ENCODE measurements around the gene PRRX2. TPM values are rescaled to one million over a fixed set of nuclear protein-coding genes. Genes with fewer than 3 reads are reported as not detected.

PRRX2 gene
- total and polyA plus RNA-seq, 2 of the 13 experiments (the other 11 are each of a cell fraction or from before 2014, with no cell fraction given): 0.05 TPM; not detected in 1

GRCh38 chr9:129623331-129623730 lies 42.1 kb upstream of the PRRX2 start:
- intact Hi-C loops (cut with micrococcal nuclease; ENCODE audit: unreplicated experiment) (loop anchor here (10.0 kb wide), 1 partner anchor 449 kb away; the partner anchor contains the start of gene IER5L), in situ Hi-C loops (cut with HindIII; ENCODE audit: extremely low pct_ligation_motif_present, low pct_unique_long_range_greater_than_20kb) (loop anchor here (5.0 kb wide), 1 partner anchor 481 kb away; no protein-coding TSS in a partner anchor)
- H4K20me1 ChIP-seq (ENCODE audit: insufficient read depth, low read length): peaks cover 22% of the 10 kb centered on the region
- H3K9me3 ChIP-seq (ENCODE audit: low read length): no peaks in the 10 kb centered on the region
- no TSS peak for BruUV-seq (replicated peaks)
- no peak overlapping the region for H2AFZ ChIP-seq (ENCODE audit: low read length)
- 50% methylated on average over 6 of the region's 6 CpGs for WGBS (ENCODE audit: low lambda C conversion rate)
- CTCF ChIA-PET (ENCODE audit: low intra/inter-chr PET ratio, low total read pairs): interaction anchor here (1.3 to 2.2 kb wide), 2 partner anchors 484 to 492 kb away, joined by 4 to 17 read pairs; no protein-coding TSS in a partner anchor
- no peak overlapping the region for H3K4me2 ChIP-seq (ENCODE audit: low read depth, low read length)
- FAIRE-seq (no peak), DNase-seq (ENCODE audit: low spot score) (no peak), ATAC-seq (no peak)
- H3K36me3 ChIP-seq (replicated peaks in 1 of 2; ENCODE audit: control insufficient read depth in 1 of 2, insufficient read depth in 2 of 2, low read length in 2 of 2): peaks cover 0 to 8% of the 10 kb centered on the region in 2 experiments; a peak in 2 of 5 replicates
- peaks cover 0 to 15% of the 10 kb centered on the region in 2 experiments; a peak in 3 of 5 replicates for H3K27me3 ChIP-seq (ENCODE audit: control insufficient read depth in 1 of 2, insufficient read depth in 2 of 2, low read length in 2 of 2)
- peaks cover 23% of the 10 kb centered on the region for H3K79me2 ChIP-seq (ENCODE audit: insufficient read depth, low read length)
- POLR2A ChIA-PET: interaction anchor here (1.5 kb wide), 1 partner anchor 483 kb away, joined by 3 read pairs; no protein-coding TSS in a partner anchor
- TF ChIP-seq RERE (CRISPR knock-in tag; IDR thresholded peaks at IDR 0.05; ENCODE audit: low read depth): no peak
- no peak for TF ChIP-seq NR0B2 (CRISPR knock-in tag; IDR thresholded peaks at IDR 0.05)
- no peak for TF ChIP-seq EHMT2 (IDR thresholded peaks at IDR 0.05; ENCODE audit: borderline replicate concordance, low read depth, low read length)
- TF ChIP-seq ZNF652 (CRISPR knock-in tag; IDR thresholded peaks at IDR 0.05; ENCODE audit: borderline replicate concordance, low read depth): no peak
- TF ChIP-seq PHB2 (IDR thresholded peaks at IDR 0.05; ENCODE audit: partially characterized antibody): no peak
- no peak for TF ChIP-seq ZNF781 (CRISPR knock-in tag; IDR thresholded peaks at IDR 0.05; ENCODE audit: borderline replicate concordance, not compliant biosample characterization)
- TF ChIP-seq ERF (CRISPR knock-in tag; IDR thresholded peaks at IDR 0.05): no peak
- TF ChIP-seq IRF2 (CRISPR knock-in tag; IDR thresholded peaks at IDR 0.05): no peak
- TF ChIP-seq RORA (CRISPR knock-in tag; IDR thresholded peaks at IDR 0.05): no peak
- no peak for TF ChIP-seq ETV6 (CRISPR knock-in tag; conservative IDR thresholded peaks at IDR 0.05)
- no peak for TF ChIP-seq SNRNP70 (IDR thresholded peaks at IDR 0.05; ENCODE audit: low read depth, low read length)
- no peak for TF ChIP-seq ZNF772 (CRISPR knock-in tag; IDR thresholded peaks at IDR 0.05)
- TF ChIP-seq CSRNP2 (CRISPR knock-in tag; conservative IDR thresholded peaks at IDR 0.05; ENCODE audit: low read depth): no peak
- H3K9ac ChIP-seq (ENCODE audit: insufficient read depth, low read depth, low read length): no peak overlapping the region
- no peak overlapping the region for H3K4me3 ChIP-seq (replicated peaks in 1 of 3; ENCODE audit: insufficient read depth in 1 of 3, low read depth in 2 of 3, low read length in 3 of 3)
- H3K27ac ChIP-seq (ENCODE audit: extremely low read length, insufficient read depth, low read length): no peak overlapping the region
- peaks cover 53% of the 10 kb centered on the region for H3K4me1 ChIP-seq (ENCODE audit: insufficient read depth, low read length)

Measured in HepG2 (cell line).